H1 (cell line): ENCODE data around the gene ENTPD6. TPM values are rescaled to one million over a fixed set of nuclear protein-coding genes. Genes with fewer than 3 reads are reported as not detected.

Source experiments
- JUN ChIP-seq: IDR thresholded peaks from 2 replicates; pipeline ENCODE4 v1.6.1; 2011; ENCODE audit warnings: low read depth, mild to moderate bottlenecking, improper control_type of control experiment, low read length
- RBBP5 ChIP-seq: IDR thresholded peaks from 2 replicates; pipeline ENCODE4 v1.7.1; 2012; ENCODE audit warnings: low read depth, mild to moderate bottlenecking, inconsistent platforms, low read length, moderate library complexity, borderline replicate concordance
- SIN3A ChIP-seq, 2 experiments: IDR thresholded peaks in 1 of 2; conservative IDR thresholded peaks in 1 of 2; 2 replicates each; pipeline ENCODE4 v1.6.1; 2011 to 2012; ENCODE audit warnings: low read length in 2 of 2, improper control_type of control experiment in 1 of 2, low read depth in 1 of 2, mild to moderate bottlenecking in 1 of 2
- TAF7 ChIP-seq: optimal IDR thresholded peaks from 2 replicates; pipeline ENCODE3; 2011; ENCODE audit warnings: low read depth, mild to moderate bottlenecking, inconsistent platforms, low read length, moderate library complexity, borderline replicate concordance
- polyA plus RNA-seq, 7 experiments: library from polyadenylated mRNA; depleted of rRNA in 3 of 7; stranded (reverse) in 5 of 7; unstranded in 2 of 7; fragments of >200 nt in 5 of 7; fragments of 200-250 nt in 2 of 7; gene quantifications; 1 replicate in 5 of 7; 2 replicates in 1 of 7; 4 replicates in 1 of 7; pipeline versions ENCODE4 v1.2.1 to v1.2.3, GENCODE V29; 2011 to 2013; ENCODE audit warnings: missing spikeins in 2 of 7, mixed read lengths in 2 of 7
- total RNA-seq: library from RNA; stranded (reverse); fragmentation: NEBNext Ultra II Directional; extraction: Animal tissue kit (Norgen Biotek cat#: 25700); gene quantifications from 2 replicates; pipeline ENCODE4 v1.2.1, GENCODE V29; 2021

ENTPD6 gene
- total and polyA plus RNA-seq, 2 of the 8 experiments (the other 6 are each of a cell fraction or from before 2014, with no cell fraction given): 47.8 to 57.3 TPM

GRCh38 chr20:25199473-25200260 is 4.2 kb downstream of the ENTPD6 start (continued):
- no peak for TF ChIP-seq JUN
- no peak for TF ChIP-seq RBBP5
- TF ChIP-seq TAF7: no peak
- TF ChIP-seq SIN3A (conservative IDR thresholded peaks at IDR 0.05 in 1 of 2, IDR thresholded peaks at IDR 0.05 in 1 of 2; ENCODE audit: low read depth in 1 of 2, low read length in 2 of 2): no peak
